LoVo (cell line): ENCODE data around the gene YWHAG.
"Not testable (repeated sequence)": the region's sequence is repeated elsewhere in the genome, so short reads cannot be mapped to it uniquely, and the experiment has no call there.

Experiments
- DNase-seq: peaks from one replicate; pipeline ENCODE4 v3.0.0-alpha.2; 2016; ENCODE audit warnings: low spot score

The YWHAG gene

GRCh38 chr7:76377186-76377918, 18.6 kb upstream of the YWHAG start:
- no peak for DNase-seq

GRCh38 chr7:76375251-76375650, 16.5 kb upstream of the YWHAG start:
- DNase-seq, result no peak

- no peak for DNase-seq
Observed at GRCh38 chr7:76372984-76373833, 14.4 kb upstream of the YWHAG start.

- no peak for DNase-seq
Observed at GRCh38 chr7:76371396-76371795, 12.6 kb upstream of the YWHAG start.

- no peak for DNase-seq
Observed at GRCh38 chr7:76369018-76369417, 10.2 kb upstream of the YWHAG start.

- no peak for DNase-seq
Observed at GRCh38 chr7:76368190-76368589, 9.4 kb upstream of the YWHAG start.

- no peak for DNase-seq
Observed at GRCh38 chr7:76364198-76364584, 5.4 kb upstream of the YWHAG start.

GRCh38 chr7:76363754-76364153, 5.0 kb upstream of the YWHAG start:
- DNase-seq, result not testable (repeated sequence)

- DNase-seq, result no peak
Observed at GRCh38 chr7:76359978-76360638, 1.3 kb upstream of the YWHAG start.

GRCh38 chr7:76359111-76359977, 553 bp upstream of the YWHAG start:
- peak; percentile 100 for DNase-seq

GRCh38 chr7:76358011-76358480, 745 bp downstream of the YWHAG start:
- no peak for DNase-seq

GRCh38 chr7:76357475-76358010, 1.2 kb downstream of the YWHAG start:
- DNase-seq, result no peak

GRCh38 chr7:76356823-76357222, 2.0 kb downstream of the YWHAG start:
- DNase-seq, result no peak

GRCh38 chr7:76356115-76356514, 2.7 kb downstream of the YWHAG start:
- DNase-seq, result no peak

GRCh38 chr7:76354981-76355730, 3.6 kb downstream of the YWHAG start:
- no peak for DNase-seq

- DNase-seq, result no peak
Observed at GRCh38 chr7:76354516-76354915, 4.3 kb downstream of the YWHAG start.

GRCh38 chr7:76353744-76354143, 5.0 kb downstream of the YWHAG start:
- no peak for DNase-seq

- DNase-seq, result no peak
Observed at GRCh38 chr7:76352193-76352592, 6.6 kb downstream of the YWHAG start.

- DNase-seq, result no peak
Observed at GRCh38 chr7:76351372-76351771, 7.4 kb downstream of the YWHAG start.

- DNase-seq, result no peak
Observed at GRCh38 chr7:76349313-76349885, 9.4 kb downstream of the YWHAG start.
